Activated CD8-positive, alpha-beta memory T cell treated with anti-CD3 and anti-CD28 coated beads for 4 hours (primary cell): Measurements from ENCODE around the gene ROS1.
"Not testable (repeated sequence)": the region's sequence is repeated elsewhere in the genome, so short reads cannot be mapped to it uniquely, and the experiment has no call there.

Source experiments
- DNase-seq, 2 donors: peaks; one replicate each; pipeline ENCODE4 v3.0.0-alpha.2; 2020; ENCODE audit warnings: low read depth in 2 of 2

The ROS1 gene

GRCh38 chr6:117425431-117426153 is at the start of gene ROS1:
Gene ROS1, minus strand, starts transcription at chr6:117425942. Its CDS starts 286 bp downstream, at chr6:117425656.
- DNase-seq, result no peak

- no peak for DNase-seq
Observed at GRCh38 chr6:117473401-117473800, 47.7 kb upstream of the ROS1 start.

- no peak for DNase-seq
Observed at GRCh38 chr6:117472667-117473066, 46.9 kb upstream of the ROS1 start.

GRCh38 chr6:117469791-117470190 is 44.0 kb upstream of the ROS1 start:
- no peak for DNase-seq

GRCh38 chr6:117469356-117469755 is 43.6 kb upstream of the ROS1 start:
- DNase-seq, result no peak

GRCh38 chr6:117468527-117468926 is 42.8 kb upstream of the ROS1 start:
- DNase-seq, result not testable (repeated sequence)

- no peak for DNase-seq
Observed at GRCh38 chr6:117467876-117468275, 42.1 kb upstream of the ROS1 start.

- no peak for DNase-seq
Observed at GRCh38 chr6:117465691-117466090, 39.9 kb upstream of the ROS1 start.

GRCh38 chr6:117464700-117465099 is 39.0 kb upstream of the ROS1 start:
- no peak for DNase-seq

GRCh38 chr6:117463762-117464665 is 38.3 kb upstream of the ROS1 start:
- no peak for DNase-seq

GRCh38 chr6:117459204-117459944 is 33.6 kb upstream of the ROS1 start:
- DNase-seq, result no peak

GRCh38 chr6:117456998-117457397 is 31.3 kb upstream of the ROS1 start:
- no peak for DNase-seq

- DNase-seq, result no peak
Observed at GRCh38 chr6:117456250-117456649, 30.5 kb upstream of the ROS1 start.

GRCh38 chr6:117451671-117452070 is 25.9 kb upstream of the ROS1 start:
- DNase-seq, result no peak

- DNase-seq, result peak; percentile 5 to 16
Observed at GRCh38 chr6:117449549-117450439, 24.1 kb upstream of the ROS1 start.

- no peak for DNase-seq
Observed at GRCh38 chr6:117448732-117449485, 23.2 kb upstream of the ROS1 start.

GRCh38 chr6:117448011-117448410 is 22.3 kb upstream of the ROS1 start:
- DNase-seq, result no peak

- DNase-seq, result no peak
Observed at GRCh38 chr6:117446861-117447260, 21.1 kb upstream of the ROS1 start.

- no peak for DNase-seq
Observed at GRCh38 chr6:117444600-117444999, 18.9 kb upstream of the ROS1 start.

- DNase-seq, result not testable (repeated sequence)
Observed at GRCh38 chr6:117442313-117442712, 16.6 kb upstream of the ROS1 start.
